Activated CD8-positive, alpha-beta T cell treated with anti-CD3 and anti-CD28 coated beads, Interleukin-2, amount 10 ng/mL, durations not matched to agents 7 days and 5 days (primary cell): Measurements from ENCODE around the gene INPP5J. TPM values are rescaled to one million over a fixed set of nuclear protein-coding genes. Genes with fewer than 3 reads are reported as not detected.

Source experiments
- ATAC-seq: fragments of 150-1000 bp; cut with Tn5 transposase; one replicate; pipeline ENCODE4 v1.10.0; 2021; ENCODE audit warnings: moderate library complexity
- CTCF ChIA-PET: fragments of 350-600 bp; sonication (Branson Sonifier 250); formaldehyde crosslinking; loops from one replicate; lab custom pipeline; 2021; ENCODE audit warnings: antibody characterized with exemption; lab: Charles Lee
- POLR2A ChIA-PET: fragments of 350-600 bp; sonication (Branson Sonifier 250); formaldehyde crosslinking; loops from one replicate; lab custom pipeline; 2021; ENCODE audit warnings: antibody characterized with exemption; lab: Charles Lee
- DNase-seq: peaks from one replicate; pipeline ENCODE4 v3.0.0-alpha.2; 2020
- H3K27ac Mint-ChIP-seq: one replicate; pipeline ENCODE4 v1.8.0; 2021; ENCODE audit warnings: mild to moderate bottlenecking, mixed read lengths
- H3K27me3 Mint-ChIP-seq: one replicate; pipeline ENCODE4 v1.8.0; 2021; ENCODE audit warnings: low read depth, mixed read lengths
- H3K36me3 Mint-ChIP-seq: one replicate; pipeline ENCODE4 v1.8.0; 2021; ENCODE audit warnings: low read depth, mixed read lengths
- H3K4me1 Mint-ChIP-seq: one replicate; pipeline ENCODE4 v1.8.0; 2021; ENCODE audit warnings: low read depth, mixed read lengths
- H3K4me3 Mint-ChIP-seq: one replicate; pipeline ENCODE4 v1.8.0; 2021; ENCODE audit warnings: mild to moderate bottlenecking, mixed read lengths
- H3K9me3 Mint-ChIP-seq: one replicate; pipeline ENCODE4 v1.8.0; 2022; ENCODE audit warnings: mixed read lengths; ENCODE audit not compliant: insufficient read depth
- total RNA-seq, 2 experiments: library from RNA; stranded (reverse); gene quantifications; one replicate each; pipeline ENCODE4 v1.2.3, GENCODE V29; 2021

The INPP5J gene
- total RNA-seq, 2 experiments from 2014 or later = not detected

DNA sequence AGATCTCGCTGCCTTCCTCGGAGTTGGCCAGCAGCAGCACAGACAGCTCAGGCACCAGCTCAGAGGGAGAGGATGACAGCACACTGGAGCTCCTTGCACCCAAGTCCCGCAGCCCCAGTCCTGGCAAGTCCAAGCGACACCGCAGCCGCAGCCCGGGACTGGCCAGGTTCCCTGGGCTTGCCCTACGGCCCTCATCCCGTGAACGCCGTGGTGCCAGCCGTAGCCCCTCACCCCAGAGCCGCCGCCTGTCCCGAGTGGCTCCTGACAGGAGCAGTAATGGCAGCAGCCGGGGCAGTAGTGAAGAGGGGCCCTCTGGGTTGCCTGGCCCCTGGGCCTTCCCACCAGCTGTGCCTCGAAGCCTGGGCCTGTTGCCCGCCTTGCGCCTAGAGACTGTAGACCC, 11.1 kb downstream of the INPP5J start:
- Mint-ChIP-seq H3K27ac (no peak overlapping the region), H3K4me1 (no peaks in the 10 kb centered on the region), H3K36me3 (no peaks in the 10 kb centered on the region), H3K27me3 (no peaks in the 10 kb centered on the region), H3K4me3 (no peak overlapping the region), H3K9me3 (no peaks in the 10 kb centered on the region)
- DNase-seq (no peak), ATAC-seq (no peak)
- ChIA-PET CTCF (no interaction called here), POLR2A (interaction anchor here (0.5 kb wide), 1 partner anchor 25 kb away, joined by 3 read pairs; no protein-coding TSS in a partner anchor)

DNA sequence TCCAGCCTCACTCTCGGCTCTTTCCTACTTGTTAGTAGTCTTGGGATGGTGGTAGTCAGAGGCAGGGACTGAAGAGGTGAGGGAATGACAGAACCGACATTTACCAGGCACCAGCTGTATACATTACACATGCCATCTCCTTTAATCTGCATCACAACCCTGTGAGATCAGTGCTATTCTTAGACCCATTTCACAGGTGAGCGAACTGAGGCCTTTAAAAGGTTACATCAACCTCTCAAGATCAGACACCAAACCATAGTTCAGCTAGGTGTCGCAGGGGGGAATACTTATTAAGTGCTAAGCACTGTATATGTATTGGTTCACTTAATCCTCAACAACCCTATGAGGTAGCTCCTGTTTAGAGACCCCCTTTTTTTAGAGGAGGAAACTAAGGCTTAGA, 11.9 kb downstream of the INPP5J start:
- no peak for ATAC-seq
- Mint-ChIP-seq H3K36me3 (no peaks in the 10 kb centered on the region), H3K27me3 (no peaks in the 10 kb centered on the region), H3K4me3 (no peak overlapping the region), H3K4me1 (no peaks in the 10 kb centered on the region), H3K27ac (no peak overlapping the region), H3K9me3 (no peaks in the 10 kb centered on the region)
- DNase-seq = no peak
- CTCF ChIA-PET = interaction anchor here (1.6 kb wide), 1 partner anchor 27 kb away, joined by 6 read pairs; the partner anchor contains the start of gene SELENOM
- POLR2A ChIA-PET = no interaction called here

DNA sequence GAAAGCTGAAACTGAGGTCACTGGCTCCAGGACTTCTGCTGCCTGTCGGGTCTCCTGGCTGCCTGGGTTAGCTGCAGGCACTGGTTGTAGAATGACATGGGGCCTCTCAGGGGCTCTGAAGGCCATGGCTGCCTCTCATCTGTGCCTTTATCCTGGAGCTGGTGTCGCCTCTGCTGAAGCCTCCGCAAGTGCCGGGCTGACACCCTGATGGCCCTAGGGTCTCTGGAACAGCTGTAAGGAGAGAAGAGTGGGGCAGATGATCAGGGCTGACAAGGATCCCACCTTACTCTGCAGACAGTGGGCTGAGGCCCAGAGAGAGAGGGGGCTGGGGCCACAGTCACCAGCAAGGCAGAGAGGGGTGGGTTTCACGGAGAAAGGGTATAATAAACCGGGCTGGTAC, 12.9 kb downstream of the INPP5J start:
- CTCF ChIA-PET = interaction anchor here (1.6 kb wide), 1 partner anchor 28 kb away, joined by 6 read pairs; the partner anchor contains the start of gene SELENOM
- no peak overlapping the region for H3K27ac Mint-ChIP-seq

DNA sequence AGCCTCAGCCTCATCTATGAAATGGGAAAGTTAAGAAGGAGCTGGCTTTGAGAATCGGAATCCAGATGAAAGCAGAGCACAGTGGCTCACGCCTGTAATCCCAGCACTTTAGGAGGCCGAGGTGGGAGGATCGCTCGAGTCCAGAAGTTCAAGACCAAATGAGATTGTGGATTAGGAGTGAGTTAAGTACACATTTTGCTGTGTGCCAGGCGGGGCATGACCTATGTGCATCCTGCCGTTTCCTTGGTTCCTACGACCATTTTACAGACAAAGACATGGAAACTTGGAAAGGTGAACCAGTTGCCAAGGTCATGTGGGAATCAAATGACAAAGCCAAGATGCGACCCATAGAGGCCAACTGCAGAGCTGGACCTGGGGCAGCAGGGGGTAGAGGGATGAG, 13.4 kb downstream of the INPP5J start:
- DNase-seq (no peak), ATAC-seq (no peak)
- Mint-ChIP-seq H3K4me1 (no peaks in the 10 kb centered on the region), H3K36me3 (no peaks in the 10 kb centered on the region), H3K4me3 (no peak overlapping the region), H3K27ac (no peak overlapping the region), H3K27me3 (no peaks in the 10 kb centered on the region), H3K9me3 (no peaks in the 10 kb centered on the region)
- POLR2A ChIA-PET = interaction anchor here (0.6 kb wide), 1 partner anchor 232 kb away, joined by 3 read pairs; no protein-coding TSS in a partner anchor
- CTCF ChIA-PET = no interaction called here

More for the DNA sequence above, 12.9 kb downstream of the INPP5J start:
- Mint-ChIP-seq H3K9me3 (no peaks in the 10 kb centered on the region), H3K4me3 (no peak overlapping the region), H3K4me1 (no peaks in the 10 kb centered on the region), H3K36me3 (no peaks in the 10 kb centered on the region), H3K27me3 (no peaks in the 10 kb centered on the region)
- POLR2A ChIA-PET = no interaction called here
- no peak for ATAC-seq
- no peak for DNase-seq

DNA sequence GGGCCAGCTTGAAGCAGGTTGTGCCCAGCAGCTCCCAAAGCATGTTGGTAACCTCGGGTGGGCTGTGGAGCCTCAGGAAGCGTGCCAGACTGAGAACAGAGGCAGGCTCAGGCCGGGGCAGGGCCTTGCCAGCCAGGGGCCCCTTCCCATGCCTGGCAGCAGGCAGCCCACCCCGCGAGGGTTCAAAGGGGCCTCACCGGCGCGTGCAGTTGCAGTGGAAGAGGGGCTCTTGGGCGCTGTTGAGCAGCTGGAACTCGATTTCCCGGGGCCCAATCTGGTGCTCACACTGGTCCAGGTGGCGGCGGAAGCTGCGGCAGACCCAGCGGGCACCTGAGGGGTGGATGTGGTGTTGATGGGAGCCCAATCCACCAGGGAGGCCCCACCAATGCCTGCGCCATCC, 13.9 kb downstream of the INPP5J start:
- no peaks in the 10 kb centered on the region for H3K36me3 Mint-ChIP-seq
- DNase-seq = no peak
- H3K27ac Mint-ChIP-seq = no peak overlapping the region
- CTCF ChIA-PET = no interaction called here
- no peaks in the 10 kb centered on the region for H3K4me1 Mint-ChIP-seq
- H3K9me3 Mint-ChIP-seq = no peaks in the 10 kb centered on the region
- POLR2A ChIA-PET = interaction anchor here (0.6 kb wide), 1 partner anchor 233 kb away, joined by 3 read pairs; no protein-coding TSS in a partner anchor
- no peaks in the 10 kb centered on the region for H3K27me3 Mint-ChIP-seq
- ATAC-seq = no peak
- H3K4me3 Mint-ChIP-seq = no peak overlapping the region

DNA sequence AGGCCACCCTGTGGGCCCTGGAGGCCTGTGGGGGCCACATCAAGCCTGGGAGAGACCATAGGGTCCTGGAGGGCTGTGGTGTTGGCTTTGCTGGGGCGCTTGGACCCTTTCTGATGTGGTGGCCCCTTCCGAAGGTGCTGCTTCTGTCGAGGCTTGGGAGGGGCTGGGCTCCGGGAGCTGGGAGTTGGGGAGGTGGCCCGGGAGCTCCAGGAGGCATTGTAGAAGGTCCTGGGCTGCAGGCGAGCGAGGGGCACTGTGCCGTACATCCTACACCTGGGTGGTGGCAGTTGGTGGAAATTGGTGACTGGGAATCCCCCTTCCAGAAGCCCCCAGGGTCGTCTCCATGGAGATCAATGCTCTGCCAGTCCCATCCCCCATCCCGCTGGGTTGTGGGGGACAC, 15.0 kb downstream of the INPP5J start:
- Mint-ChIP-seq H3K4me1 (no peaks in the 10 kb centered on the region), H3K36me3 (no peaks in the 10 kb centered on the region), H3K9me3 (no peaks in the 10 kb centered on the region), H3K27me3 (no peaks in the 10 kb centered on the region), H3K27ac (no peak overlapping the region), H3K4me3 (no peak overlapping the region)
- ChIA-PET POLR2A (no interaction called here), CTCF (no interaction called here)
- no peak for ATAC-seq
- DNase-seq = no peak

DNA sequence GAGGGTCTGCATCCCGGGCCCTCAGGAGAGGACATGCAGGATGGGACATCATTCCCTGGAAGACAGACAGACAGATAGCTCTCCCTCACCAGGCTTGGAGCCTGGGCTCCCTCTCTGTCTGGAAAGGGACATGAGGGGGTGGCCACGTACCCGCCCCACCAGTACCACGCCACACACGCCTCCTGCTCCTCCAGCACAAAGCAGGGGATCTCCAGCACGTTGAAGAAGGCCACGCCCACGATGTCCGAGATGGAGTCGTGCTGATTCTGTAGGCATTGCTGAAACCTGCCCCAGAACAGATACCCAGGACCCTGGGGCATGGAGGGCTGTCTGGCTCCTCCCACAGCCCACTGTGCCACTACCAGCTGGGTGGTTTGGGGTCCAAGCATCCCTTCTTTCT, 15.4 kb downstream of the INPP5J start:
- Mint-ChIP-seq H3K4me1 (no peaks in the 10 kb centered on the region), H3K27me3 (no peaks in the 10 kb centered on the region), H3K36me3 (no peaks in the 10 kb centered on the region), H3K9me3 (no peaks in the 10 kb centered on the region), H3K4me3 (no peak overlapping the region), H3K27ac (no peak overlapping the region)
- no peak for DNase-seq
- ChIA-PET CTCF (no interaction called here), POLR2A (no interaction called here)
- no peak for ATAC-seq

DNA sequence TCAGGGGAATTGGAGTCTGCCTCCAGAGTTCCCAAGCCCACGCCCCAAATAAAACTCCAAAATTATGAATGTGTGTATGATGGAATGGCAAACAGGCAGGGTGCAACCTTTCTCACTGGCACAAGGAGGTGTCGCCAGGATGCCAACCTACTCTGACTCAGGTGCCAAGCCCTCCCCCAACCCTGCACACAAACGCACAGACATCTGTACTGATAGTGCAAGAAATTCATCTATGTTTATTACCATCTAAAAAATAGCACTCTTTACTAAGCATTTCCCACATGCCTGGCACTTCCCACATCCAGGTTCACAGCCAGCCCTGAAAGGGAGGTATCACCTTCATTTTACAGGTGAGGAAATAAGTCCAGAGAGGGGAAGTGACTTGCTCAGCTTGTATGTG, 16.3 kb downstream of the INPP5J start:
- H3K4me3 Mint-ChIP-seq = no peak overlapping the region
- H3K27ac Mint-ChIP-seq = no peak overlapping the region
- ATAC-seq (no peak), DNase-seq (no peak)
- H3K4me1 Mint-ChIP-seq = peaks cover 2% of the 10 kb centered on the region
- H3K27me3 Mint-ChIP-seq = no peaks in the 10 kb centered on the region
- no peaks in the 10 kb centered on the region for H3K36me3 Mint-ChIP-seq
- no peaks in the 10 kb centered on the region for H3K9me3 Mint-ChIP-seq
- ChIA-PET POLR2A (no interaction called here), CTCF (no interaction called here)

DNA sequence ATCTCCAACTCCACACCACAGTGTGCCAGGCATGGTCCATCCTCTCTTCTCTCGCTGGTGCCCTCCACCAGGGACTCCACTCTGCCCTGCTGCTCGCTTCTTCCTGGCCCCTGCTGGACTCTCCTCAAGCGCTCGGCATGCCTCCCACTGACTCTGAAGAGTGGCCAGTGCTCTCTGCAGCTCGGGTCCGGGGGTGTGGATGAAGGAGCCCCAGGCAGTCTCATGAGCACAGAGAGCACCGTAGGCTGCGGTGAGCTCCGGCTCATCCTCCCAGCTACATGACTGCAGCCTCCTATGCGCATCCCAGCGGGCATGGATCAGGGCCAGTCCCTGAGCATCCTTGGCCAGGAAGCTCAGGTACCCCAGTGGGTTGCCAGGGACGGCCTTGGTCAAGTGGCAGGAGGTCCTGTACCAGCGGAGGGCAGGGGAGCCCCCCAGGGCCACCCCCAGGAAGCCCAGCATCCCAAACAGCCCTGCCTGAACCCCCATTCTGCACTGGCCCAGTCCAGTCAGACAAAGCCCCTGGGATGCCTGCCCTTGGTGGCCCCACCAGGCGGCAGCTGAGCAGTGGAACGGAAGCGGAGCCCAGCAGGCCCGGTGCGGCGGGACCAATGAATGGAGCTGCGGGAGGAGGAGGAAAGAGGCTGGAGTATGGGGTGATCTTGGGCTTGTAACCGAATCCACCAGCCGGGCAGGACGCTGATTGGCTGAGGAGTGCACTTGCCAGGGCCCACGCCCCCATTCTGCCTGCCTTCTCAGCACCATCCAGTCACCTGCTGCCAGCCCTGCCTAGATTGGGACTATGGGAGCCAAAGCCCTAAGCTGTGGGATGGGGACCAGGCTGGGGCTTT, 17.3 kb downstream of the INPP5J start, which contains the start of gene PLA2G3:
Gene PLA2G3 (minus strand): TSS at position 643 of the 851 bp plus-strand sequence. CDS start 154 bp downstream, at position 489.
- Mint-ChIP-seq H3K36me3 (no peaks in the 10 kb centered on the region), H3K27me3 (no peaks in the 10 kb centered on the region), H3K27ac (no peak within 1 kb of the TSS), H3K4me3 (no peak within 1 kb of the TSS), H3K4me1 (peaks cover 9% of the 10 kb centered on the region), H3K9me3 (no peaks in the 10 kb centered on the region)
- DNase-seq = no peak
- ChIA-PET CTCF (no interaction called here), POLR2A (no interaction called here)
- ATAC-seq = peak; percentile 21

DNA sequence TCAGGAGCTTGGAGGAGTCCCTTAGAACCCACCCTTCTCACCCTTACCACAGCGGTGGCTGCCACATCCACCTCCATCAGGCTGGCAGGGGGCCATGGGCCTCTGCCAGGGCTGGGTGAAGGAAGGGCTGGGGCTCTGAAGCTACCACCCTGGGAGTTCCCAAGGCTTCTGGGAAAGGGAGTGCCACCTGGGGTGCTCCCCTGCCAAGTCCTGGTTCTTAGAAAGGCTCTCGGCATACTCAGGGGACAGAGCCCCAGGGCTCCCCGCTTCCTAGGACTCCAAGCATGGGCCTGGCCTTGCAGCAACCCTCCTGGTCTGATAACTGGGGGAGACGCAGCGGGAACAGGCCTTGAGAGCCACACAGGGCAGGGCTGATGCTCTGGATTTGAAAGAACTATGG, 18.0 kb downstream of the INPP5J start:
- H3K27me3 Mint-ChIP-seq = no peaks in the 10 kb centered on the region
- ATAC-seq (no peak), DNase-seq (no peak)
- ChIA-PET POLR2A (no interaction called here), CTCF (no interaction called here)
- H3K4me1 Mint-ChIP-seq = peaks cover 9% of the 10 kb centered on the region
- no peak overlapping the region for H3K27ac Mint-ChIP-seq
- H3K9me3 Mint-ChIP-seq = no peaks in the 10 kb centered on the region
- no peak overlapping the region for H3K4me3 Mint-ChIP-seq
- H3K36me3 Mint-ChIP-seq = no peaks in the 10 kb centered on the region

DNA sequence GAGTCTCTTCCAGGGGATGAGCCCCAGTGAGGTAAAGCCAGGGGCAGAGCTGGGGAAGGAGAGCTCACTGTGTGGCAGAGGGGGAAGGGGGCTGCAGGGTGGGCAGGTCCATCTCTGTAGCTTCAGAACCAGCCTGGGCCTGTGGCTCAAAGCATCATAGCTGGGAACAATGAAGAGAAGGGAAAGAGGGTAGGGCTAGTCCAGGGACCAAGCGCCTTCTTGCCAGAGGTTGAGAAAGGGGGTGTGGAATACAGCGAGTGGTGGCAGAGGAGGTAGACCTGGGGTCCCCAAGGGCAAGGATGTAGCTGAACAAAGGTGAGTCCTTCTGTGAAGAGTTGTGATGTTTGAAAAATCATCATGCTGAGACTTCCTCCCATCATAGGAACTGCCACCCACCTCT, 18.8 kb downstream of the INPP5J start:
- DNase-seq = no peak
- ChIA-PET POLR2A (no interaction called here), CTCF (interaction anchor here (0.8 kb wide), 1 partner anchor 172 kb away, joined by 3 read pairs; no protein-coding TSS in a partner anchor)
- Mint-ChIP-seq H3K4me3 (no peak overlapping the region), H3K27me3 (no peaks in the 10 kb centered on the region), H3K9me3 (no peaks in the 10 kb centered on the region), H3K27ac (no peak overlapping the region), H3K36me3 (no peaks in the 10 kb centered on the region), H3K4me1 (peaks cover 9% of the 10 kb centered on the region)
- ATAC-seq = no peak

DNA sequence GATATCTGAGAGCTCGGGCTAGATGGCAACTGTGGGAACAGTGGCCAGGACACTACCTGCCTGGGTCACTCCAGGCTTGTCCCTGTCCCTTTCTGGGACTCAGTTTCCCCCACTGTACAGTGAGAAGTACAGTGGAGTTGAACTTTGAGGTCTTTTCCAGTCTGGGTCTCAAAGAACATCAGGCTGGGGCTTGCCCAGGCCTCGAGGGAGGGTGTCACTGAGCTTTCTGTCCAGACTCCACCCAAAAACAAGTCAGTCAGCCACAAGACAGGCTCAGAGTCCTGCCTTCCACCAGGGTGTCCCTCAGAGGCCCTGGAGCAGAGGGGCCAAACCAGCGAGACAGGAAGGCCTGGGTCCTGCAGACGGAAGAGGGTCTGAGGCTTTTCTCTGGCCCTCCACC, 19.5 kb downstream of the INPP5J start:
- Mint-ChIP-seq H3K4me1 (peaks cover 9% of the 10 kb centered on the region), H3K27ac (no peak overlapping the region), H3K36me3 (no peaks in the 10 kb centered on the region), H3K4me3 (no peak overlapping the region), H3K9me3 (no peaks in the 10 kb centered on the region), H3K27me3 (no peaks in the 10 kb centered on the region)
- ChIA-PET CTCF (no interaction called here), POLR2A (no interaction called here)
- no peak for ATAC-seq
- no peak for DNase-seq
